Suprapubic skin (tissue), 4 donors: ENCODE data around the gene CIRBP. TPM values are rescaled to one million over a fixed set of nuclear protein-coding genes. Genes with fewer than 3 reads are reported as not detected.

Experiments used
- DNase-seq, 2 donors: peaks; one replicate each; pipeline ENCODE4 v3.0.0-alpha.2; 2019; ENCODE audit warnings: low spot score in 2 of 2
- H3K27ac ChIP-seq: fragments of 200-600 bp; sonication (generic); one replicate; pipeline ENCODE4 v1.5.1; 2019
- H3K27me3 ChIP-seq: fragments of 200-600 bp; sonication (generic); one replicate; pipeline ENCODE4 v1.5.1; 2019
- H3K36me3 ChIP-seq: fragments of 200-600 bp; sonication (generic); one replicate; pipeline ENCODE4 v1.5.1; 2019
- H3K4me1 ChIP-seq: fragments of 200-600 bp; sonication (generic); one replicate; pipeline ENCODE4 v1.5.1; 2019
- H3K4me3 ChIP-seq: fragments of 200-600 bp; sonication (generic); one replicate; pipeline ENCODE4 v1.5.1; 2019; ENCODE audit warnings: mild to moderate bottlenecking
- H3K9me3 ChIP-seq: fragments of 200-600 bp; sonication (generic); one replicate; pipeline ENCODE4 v1.5.1; 2019
- CTCF ChIP-seq, 2 donors: fragments of 200-600 bp in 1 of 2; fragments of 450-650 bp in 1 of 2; sonication (generic) in 1 of 2; IDR thresholded peaks; one replicate each; pipeline ENCODE4 v1.5.1; 2016 to 2019; ENCODE audit warnings: antibody characterized with exemption in 2 of 2, mild to moderate bottlenecking in 1 of 2, moderate library complexity in 1 of 2
- EP300 ChIP-seq: sonication (generic); formaldehyde crosslinking; IDR thresholded peaks from one replicate; pipeline ENCODE4 v1.6.1; 2017; ENCODE audit warnings: antibody characterized with exemption
- POLR2A ChIP-seq, 2 donors: fragments of 450-650 bp; IDR thresholded peaks; one replicate each; pipeline ENCODE4 v1.6.1; 2017; ENCODE audit warnings: antibody characterized with exemption in 2 of 2, mild to moderate bottlenecking in 2 of 2, moderate library complexity in 2 of 2
- POLR2AphosphoS5 ChIP-seq, 3 donors: sonication (generic); formaldehyde crosslinking; IDR thresholded peaks; one replicate each; pipeline ENCODE4 v1.6.1; 2017; ENCODE audit warnings: antibody characterized with exemption in 3 of 3
- WGBS: methylation state at CpG from one replicate; pipeline ENCODE4 v1.1.5; 2018; 5-methylcytosine and 5-hydroxymethylcytosine counted together
- total RNA-seq, 4 donors: library from RNA; depleted of rRNA; stranded (reverse); fragments of >200 nt; gene quantifications; one replicate each; pipeline ENCODE4 v1.1.0, GENCODE V29; 2016

CIRBP gene
- total RNA-seq, 4 donors from 2014 or later = 338 to 672 (median 451) TPM

- H3K9me3 ChIP-seq = no peaks in the 10 kb centered on the region
- H3K27me3 ChIP-seq = peaks cover 5% of the 10 kb centered on the region
- no peak overlapping the region for H3K4me3 ChIP-seq
- TF ChIP-seq CTCF (IDR thresholded peaks at IDR 0.05) = no peak
- no peak for TF ChIP-seq EP300
- no peak for TF ChIP-seq POLR2A (IDR thresholded peaks at IDR 0.05)
- TF ChIP-seq POLR2AphosphoS5 (IDR thresholded peaks at IDR 0.05) = no peak
- 86% methylated on average over 10 of the region's 12 CpGs for WGBS
- peaks cover 31% of the 10 kb centered on the region for H3K36me3 ChIP-seq
- peaks cover 34% of the 10 kb centered on the region for H3K4me1 ChIP-seq
- no peak overlapping the region for H3K27ac ChIP-seq
- DNase-seq = no peak
Measured at GRCh38 chr19:1278074-1278473, 8.9 kb downstream of the CIRBP start.

GRCh38 chr19:1278713-1279660 is 9.9 kb downstream of the CIRBP start:
- peaks cover 25% of the 10 kb centered on the region for H3K4me1 ChIP-seq
- no peak overlapping the region for H3K27ac ChIP-seq
- WGBS = 85% methylated on average over 19 of the region's 25 CpGs
- H3K27me3 ChIP-seq = peaks cover 14% of the 10 kb centered on the region
- H3K36me3 ChIP-seq = peaks cover 22% of the 10 kb centered on the region
- no peak overlapping the region for H3K4me3 ChIP-seq
- DNase-seq = no peak
- no peaks in the 10 kb centered on the region for H3K9me3 ChIP-seq
- TF ChIP-seq EP300 (no peak), CTCF (IDR thresholded peaks at IDR 0.05) (no peak), POLR2AphosphoS5 (IDR thresholded peaks at IDR 0.05) (no peak), POLR2A (IDR thresholded peaks at IDR 0.05) (no peak)

GRCh38 chr19:1279782-1280341 is 10.7 kb downstream of the CIRBP start:
- Histone ChIP-seq H3K9me3 (no peaks in the 10 kb centered on the region), H3K4me3 (no peak overlapping the region), H3K36me3 (peaks cover 14% of the 10 kb centered on the region), H3K27me3 (peaks cover 23% of the 10 kb centered on the region), H3K4me1 (peaks cover 16% of the 10 kb centered on the region), H3K27ac (no peak overlapping the region)
- 37% methylated on average over 9 of the region's 10 CpGs for WGBS
- TF ChIP-seq CTCF (IDR thresholded peaks at IDR 0.05) (peak; percentile 77 to 96), POLR2AphosphoS5 (IDR thresholded peaks at IDR 0.05) (no peak)
- DNase-seq = peak in 1 of 2 donors; percentile 87

GRCh38 chr19:1280636-1281568 is 11.8 kb downstream of the CIRBP start:
- TF ChIP-seq POLR2AphosphoS5 (IDR thresholded peaks at IDR 0.05) (no peak), CTCF (IDR thresholded peaks at IDR 0.05) (no peak), EP300 (no peak), POLR2A (IDR thresholded peaks at IDR 0.05) (no peak)
- Histone ChIP-seq H3K4me1 (peaks cover 15% of the 10 kb centered on the region), H3K36me3 (peaks cover 14% of the 10 kb centered on the region), H3K9me3 (no peaks in the 10 kb centered on the region), H3K27ac (no peak overlapping the region), H3K4me3 (no peak overlapping the region), H3K27me3 (peaks cover 31% of the 10 kb centered on the region)
- DNase-seq = no peak
- WGBS = 87% methylated on average over 8 of the region's 53 CpGs
